ES-I3 (cell line): ENCODE results near the gene GOLIM4.
"Not testable (repeated sequence)": the region's sequence is repeated elsewhere in the genome, so short reads cannot be mapped to it uniquely, and the experiment has no call there.

ENCODE experiments used
- H3K36me3 ChIP-seq: 2 replicates; pipeline ENCODE4 v1.6.1; 2013; ENCODE audit warnings: mild to moderate bottlenecking, low read length, control low read depth, moderate library complexity; ENCODE audit not compliant: insufficient read depth
- H3K4me1 ChIP-seq: 2 replicates; pipeline ENCODE4 v1.6.1; 2013; ENCODE audit warnings: mild to moderate bottlenecking, control low read depth, low read length; ENCODE audit not compliant: insufficient read depth
- H3K9ac ChIP-seq: 2 replicates; pipeline ENCODE4 v1.6.1; 2013; ENCODE audit warnings: low read depth, mild to moderate bottlenecking, low read length, moderate library complexity
- H3K9me3 ChIP-seq: 2 replicates; pipeline ENCODE4 v1.6.1; 2013; ENCODE audit warnings: mild to moderate bottlenecking, low read length, moderate library complexity; ENCODE audit not compliant: control insufficient read depth, insufficient read depth

GOLIM4 gene

GRCh38 chr3:168029705-168030104 lies 66.0 kb downstream of the GOLIM4 start:
- H3K9ac ChIP-seq = no peak overlapping the region
- H3K36me3 ChIP-seq = no peaks in the 10 kb centered on the region; the same call in none of the 2 replicates
- no peaks in the 10 kb centered on the region for H3K4me1 ChIP-seq
- H3K9me3 ChIP-seq = no peaks in the 10 kb centered on the region

- Histone ChIP-seq H3K9me3 (no peaks in the 10 kb centered on the region), H3K9ac (no peak overlapping the region), H3K4me1 (no peaks in the 10 kb centered on the region), H3K36me3 (no peaks in the 10 kb centered on the region; the same call in none of the 2 replicates)
These were observed 67.6 kb downstream of the GOLIM4 start for GRCh38 chr3:168028086-168028485.

GRCh38 chr3:168026764-168027163 lies 69.0 kb downstream of the GOLIM4 start:
- no peaks in the 10 kb centered on the region for H3K9me3 ChIP-seq
- no peaks in the 10 kb centered on the region for H3K4me1 ChIP-seq
- no peak overlapping the region for H3K9ac ChIP-seq
- no peaks in the 10 kb centered on the region; the same call in none of the 2 replicates for H3K36me3 ChIP-seq

- Histone ChIP-seq H3K36me3 (no peaks in the 10 kb centered on the region; the same call in none of the 2 replicates), H3K9me3 (no peaks in the 10 kb centered on the region), H3K9ac (no peak overlapping the region), H3K4me1 (no peaks in the 10 kb centered on the region)
These were observed 70.6 kb downstream of the GOLIM4 start for GRCh38 chr3:168025076-168025475.

- no peak overlapping the region for H3K9ac ChIP-seq
These were observed 71.2 kb downstream of the GOLIM4 start for GRCh38 chr3:168024537-168024941.

GRCh38 chr3:168021737-168022450 lies 73.8 kb downstream of the GOLIM4 start:
- Histone ChIP-seq H3K9me3 (no peaks in the 10 kb centered on the region), H3K4me1 (no peaks in the 10 kb centered on the region), H3K9ac (no peak overlapping the region), H3K36me3 (no peaks in the 10 kb centered on the region; the same call in none of the 2 replicates)

More at GRCh38 chr3:168024537-168024941, 71.2 kb downstream of the GOLIM4 start:
- Histone ChIP-seq H3K36me3 (no peaks in the 10 kb centered on the region; the same call in none of the 2 replicates), H3K4me1 (no peaks in the 10 kb centered on the region), H3K9me3 (no peaks in the 10 kb centered on the region)

- not testable (repeated sequence) for H3K9me3 ChIP-seq, H3K9ac ChIP-seq, H3K4me1 ChIP-seq, H3K36me3 ChIP-seq
These were observed 84.4 kb downstream of the GOLIM4 start for GRCh38 chr3:168011280-168011679.

GRCh38 chr3:168006584-168006983 lies 89.1 kb downstream of the GOLIM4 start:
- Histone ChIP-seq H3K9ac (no peak overlapping the region), H3K36me3 (no peaks in the 10 kb centered on the region), H3K9me3 (no peaks in the 10 kb centered on the region), H3K4me1 (no peaks in the 10 kb centered on the region)

- Histone ChIP-seq H3K9ac (no peak overlapping the region), H3K36me3 (no peaks in the 10 kb centered on the region), H3K9me3 (no peaks in the 10 kb centered on the region), H3K4me1 (no peaks in the 10 kb centered on the region)
These were observed 91.8 kb downstream of the GOLIM4 start for GRCh38 chr3:168003911-168004310.

- Histone ChIP-seq H3K9me3 (no peaks in the 10 kb centered on the region), H3K4me1 (no peaks in the 10 kb centered on the region), H3K9ac (no peak overlapping the region), H3K36me3 (no peaks in the 10 kb centered on the region)
These were observed 92.8 kb downstream of the GOLIM4 start for GRCh38 chr3:168002786-168003368.

- Histone ChIP-seq H3K36me3 (no peaks in the 10 kb centered on the region), H3K9ac (no peak overlapping the region), H3K4me1 (no peaks in the 10 kb centered on the region), H3K9me3 (no peaks in the 10 kb centered on the region)
These were observed 94.5 kb downstream of the GOLIM4 start for GRCh38 chr3:168001244-168001643.

GRCh38 chr3:167998253-167998652 lies 97.5 kb downstream of the GOLIM4 start:
- Histone ChIP-seq H3K4me1 (no peaks in the 10 kb centered on the region), H3K9ac (no peak overlapping the region), H3K36me3 (no peaks in the 10 kb centered on the region), H3K9me3 (no peaks in the 10 kb centered on the region)

- Histone ChIP-seq H3K36me3 (no peaks in the 10 kb centered on the region), H3K9me3 (no peaks in the 10 kb centered on the region), H3K9ac (no peak overlapping the region), H3K4me1 (no peaks in the 10 kb centered on the region)
These were observed 99.2 kb downstream of the GOLIM4 start for GRCh38 chr3:167996514-167996913.

GRCh38 chr3:167992381-167992780 lies 103.3 kb downstream of the GOLIM4 start:
- Histone ChIP-seq H3K9me3 (no peaks in the 10 kb centered on the region), H3K9ac (no peak overlapping the region), H3K4me1 (no peaks in the 10 kb centered on the region), H3K36me3 (no peaks in the 10 kb centered on the region)

- no peak overlapping the region for H3K9ac ChIP-seq
- H3K9me3 ChIP-seq = no peaks in the 10 kb centered on the region
- H3K4me1 ChIP-seq = no peaks in the 10 kb centered on the region
- no peaks in the 10 kb centered on the region for H3K36me3 ChIP-seq
These were observed 104.5 kb downstream of the GOLIM4 start for GRCh38 chr3:167991213-167991612.
